ENCODE data around the gene BTBD2. TPM values are rescaled to one million over a fixed set of nuclear protein-coding genes. Genes with fewer than 3 reads are reported as not detected.

BTBD2 gene
- total RNA-seq (2013): 15.9 TPM
- polyA plus RNA-seq (10 to 100 TPM in 1 of 3 donors, 1 to 10 TPM in 2; 2.8 to 36.0 (median 3.3) TPM), polyA minus RNA-seq (34.2 and 51.1 TPM in 2 replicates), total RNA-seq (3.7 to 37.7 (median 23.3) reads per million in 11 experiments)

- intact Hi-C loops (cut with micrococcal nuclease): loop anchor here in 1 of 2 donors (5.0 kb wide), 1 partner anchor 52 kb away; no protein-coding TSS in a partner anchor
- H3K4me3 Mint-ChIP-seq: peak within 1 kb of the TSS; percentile 59 to 68
- no peak for TF ChIP-seq CTCF (IDR thresholded peaks at IDR 0.05)
- Histone ChIP-seq H3K4me1 (ENCODE audit: control insufficient read depth in 1 of 2, insufficient read depth in 2 of 2, low read length in 2 of 2) (peaks cover 15 to 22% of the 10 kb centered on the region in 2 donors), H3K9ac (ENCODE audit: insufficient read depth, low read length, poor library complexity, severe bottlenecking) (peak within 1 kb of the TSS; percentile 36), H4K20me1 (ENCODE audit: insufficient read depth, low read length) (peaks cover 16% of the 10 kb centered on the region), H3K9me3 (replicated peaks in 1 of 2; ENCODE audit: control insufficient read depth in 1 of 2, insufficient read depth in 1 of 2, low read length in 2 of 2) (no peaks in the 10 kb centered on the region), H3K27ac (ENCODE audit: low read depth in 1 of 2, low read length in 2 of 2) (no peak within 1 kb of the TSS), H3K4me2 (replicated peaks; ENCODE audit: extremely low read depth, low read length, poor library complexity, severe bottlenecking) (peak within 1 kb of the TSS; percentile 75), H3K79me2 (ENCODE audit: insufficient read depth, low read length) (peaks cover 32% of the 10 kb centered on the region), H3K4me3 (replicated peaks in 1 of 3; ENCODE audit: low read depth in 2 of 3, low read length in 3 of 3) (peak within 1 kb of the TSS; percentile 21 to 68 (median 24)), H3K36me3 (replicated peaks in 1 of 2; ENCODE audit: control insufficient read depth in 1 of 2, insufficient read depth in 2 of 2, low read length in 2 of 2) (peaks cover 0 to 3% of the 10 kb centered on the region in 2 donors), H3K27me3 (ENCODE audit: control insufficient read depth in 2 of 2, insufficient read depth in 2 of 2, low read length in 2 of 2) (no peaks in the 10 kb centered on the region), H2AFZ (ENCODE audit: insufficient read depth, low read depth, low read length, poor library complexity, severe bottlenecking) (peak within 1 kb of the TSS; percentile 46)
- H3K4me1 Mint-ChIP-seq: peaks cover 23% of the 10 kb centered on the region
- H3K27ac Mint-ChIP-seq: peak within 1 kb of the TSS in 2 of 7 donors; percentile 66 to 76
- peaks cover 4 to 21% of the 10 kb centered on the region in 2 donors for H3K36me3 Mint-ChIP-seq
- no CpG with 5 or more reads among the region's 20 CpGs for WGBS (ENCODE audit: insufficient coverage)
- peak in 1 of 3 donors; percentile 28 for DNase-seq
- H3K9me3 Mint-ChIP-seq: peaks cover 0 to 3% (median 0%) of the 10 kb centered on the region in 7 donors
- H3K27me3 Mint-ChIP-seq (ENCODE audit: low read depth in 3 of 3): peaks cover 0 to 3% (median 0%) of the 10 kb centered on the region in 3 donors
Measured at GRCh38 chr19:2015608-2015950, at the start of gene BTBD2. BTBD2 (minus strand) TSS chr19:2015714; CDS start chr19:2015703, 11 bp downstream.

- no peaks in the 10 kb centered on the region for H3K9me3 Mint-ChIP-seq
- Histone ChIP-seq H3K4me3 (replicated peaks in 1 of 3; ENCODE audit: low read depth in 2 of 3, low read length in 3 of 3) (no peak overlapping the region), H3K27ac (ENCODE audit: low read depth in 1 of 2, low read length in 2 of 2) (no peak overlapping the region), H3K79me2 (ENCODE audit: insufficient read depth, low read length) (peaks cover 3% of the 10 kb centered on the region), H4K20me1 (ENCODE audit: insufficient read depth, low read length) (peaks cover 13% of the 10 kb centered on the region), H3K9me3 (replicated peaks in 1 of 2; ENCODE audit: control insufficient read depth in 1 of 2, insufficient read depth in 1 of 2, low read length in 2 of 2) (no peaks in the 10 kb centered on the region), H3K27me3 (ENCODE audit: control insufficient read depth in 2 of 2, insufficient read depth in 2 of 2, low read length in 2 of 2) (no peaks in the 10 kb centered on the region), H3K4me2 (replicated peaks; ENCODE audit: extremely low read depth, low read length, poor library complexity, severe bottlenecking) (no peak overlapping the region), H3K36me3 (replicated peaks in 1 of 2; ENCODE audit: control insufficient read depth in 1 of 2, insufficient read depth in 2 of 2, low read length in 2 of 2) (no peaks in the 10 kb centered on the region), H3K9ac (ENCODE audit: insufficient read depth, low read length, poor library complexity, severe bottlenecking) (no peak overlapping the region), H3K4me1 (ENCODE audit: control insufficient read depth in 1 of 2, insufficient read depth in 2 of 2, low read length in 2 of 2) (peaks cover 29 to 32% of the 10 kb centered on the region in 2 donors), H2AFZ (ENCODE audit: insufficient read depth, low read depth, low read length, poor library complexity, severe bottlenecking) (no peak overlapping the region)
- H3K36me3 Mint-ChIP-seq: no peaks in the 10 kb centered on the region
- 93% methylated on average over 38 of the region's 38 CpGs for WGBS (ENCODE audit: insufficient coverage)
- H3K27me3 Mint-ChIP-seq (ENCODE audit: low read depth in 3 of 3): peaks cover 0 to 1% (median 0%) of the 10 kb centered on the region in 3 donors
- H3K27ac Mint-ChIP-seq: peak overlapping the region in 3 of 7 donors; percentile 13 to 73 (median 66)
- DNase-seq: no peak
- intact Hi-C loops (cut with micrococcal nuclease): loop anchor here in 1 of 2 donors (5.0 kb wide), 3 partner anchors 32 to 48 kb away; partner anchors contain the start of genes BTBD2, IZUMO4 and MOB3A
- no peak for TF ChIP-seq CTCF (IDR thresholded peaks at IDR 0.05)
- H3K4me1 Mint-ChIP-seq: peaks cover 29% of the 10 kb centered on the region
- H3K4me3 Mint-ChIP-seq: no peak overlapping the region
Measured at GRCh38 chr19:2064788-2065524, 49.4 kb upstream of the BTBD2 start.
